ENCODE data around the gene PRELID2.

DNA sequence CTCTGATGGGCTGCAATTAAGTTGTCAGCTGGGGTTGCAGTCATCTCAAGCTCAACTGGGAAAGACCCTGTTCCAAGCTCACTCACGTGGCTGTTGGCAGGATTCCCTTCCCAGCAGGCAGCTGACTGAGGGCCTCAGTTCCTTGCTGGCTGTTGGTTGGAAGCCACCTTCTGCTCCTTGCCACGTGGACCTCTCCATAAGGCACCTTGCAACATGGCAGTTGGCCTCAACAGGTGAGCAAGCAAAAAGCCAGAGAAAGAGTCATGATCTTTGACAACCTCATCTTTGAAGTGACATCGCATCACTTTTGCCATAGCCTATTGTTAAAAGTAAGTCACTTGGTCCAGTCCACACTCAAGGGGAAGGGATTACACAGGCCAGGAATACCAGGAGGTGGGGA is 17.8 kb upstream of the PRELID2 start:
- TF ChIP-seq, protein P1, sequence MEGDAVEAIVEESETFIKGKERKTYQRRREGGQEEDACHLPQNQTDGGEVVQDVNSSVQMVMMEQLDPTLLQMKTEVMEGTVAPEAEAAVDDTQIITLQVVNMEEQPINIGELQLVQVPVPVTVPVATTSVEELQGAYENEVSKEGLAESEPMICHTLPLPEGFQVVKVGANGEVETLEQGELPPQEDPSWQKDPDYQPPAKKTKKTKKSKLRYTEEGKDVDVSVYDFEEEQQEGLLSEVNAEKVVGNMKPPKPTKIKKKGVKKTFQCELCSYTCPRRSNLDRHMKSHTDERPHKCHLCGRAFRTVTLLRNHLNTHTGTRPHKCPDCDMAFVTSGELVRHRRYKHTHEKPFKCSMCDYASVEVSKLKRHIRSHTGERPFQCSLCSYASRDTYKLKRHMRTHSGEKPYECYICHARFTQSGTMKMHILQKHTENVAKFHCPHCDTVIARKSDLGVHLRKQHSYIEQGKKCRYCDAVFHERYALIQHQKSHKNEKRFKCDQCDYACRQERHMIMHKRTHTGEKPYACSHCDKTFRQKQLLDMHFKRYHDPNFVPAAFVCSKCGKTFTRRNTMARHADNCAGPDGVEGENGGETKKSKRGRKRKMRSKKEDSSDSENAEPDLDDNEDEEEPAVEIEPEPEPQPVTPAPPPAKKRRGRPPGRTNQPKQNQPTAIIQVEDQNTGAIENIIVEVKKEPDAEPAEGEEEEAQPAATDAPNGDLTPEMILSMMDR (IDR thresholded peaks at IDR 0.05): no peak
- TF ChIP-seq GATA2 (CRISPR knock-in tag; IDR thresholded peaks at IDR 0.05): no peak
- TF ChIP-seq, protein P2, sequence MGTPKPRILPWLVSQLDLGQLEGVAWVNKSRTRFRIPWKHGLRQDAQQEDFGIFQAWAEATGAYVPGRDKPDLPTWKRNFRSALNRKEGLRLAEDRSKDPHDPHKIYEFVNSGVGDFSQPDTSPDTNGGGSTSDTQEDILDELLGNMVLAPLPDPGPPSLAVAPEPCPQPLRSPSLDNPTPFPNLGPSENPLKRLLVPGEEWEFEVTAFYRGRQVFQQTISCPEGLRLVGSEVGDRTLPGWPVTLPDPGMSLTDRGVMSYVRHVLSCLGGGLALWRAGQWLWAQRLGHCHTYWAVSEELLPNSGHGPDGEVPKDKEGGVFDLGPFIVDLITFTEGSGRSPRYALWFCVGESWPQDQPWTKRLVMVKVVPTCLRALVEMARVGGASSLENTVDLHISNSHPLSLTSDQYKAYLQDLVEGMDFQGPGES (IDR thresholded peaks at IDR 0.05; ENCODE audit: low read depth, low read length): no peak

All from SK-N-SH (cell line).